Thyroid gland (tissue), 4 donors: ENCODE data around the gene PDGFC.

Experiments
- POLR2A ChIP-seq, 2 donors: fragments of 450-650 bp; IDR thresholded peaks; one replicate each; pipeline ENCODE4 v1.6.1; 2017; ENCODE audit warnings: antibody characterized with exemption in 2 of 2, mild to moderate bottlenecking in 2 of 2, moderate library complexity in 1 of 2
- TF ChIP-seq, protein P1 (sequence below), 6 experiments: fragments of 200-600 bp in 3 of 6; fragments of 450-650 bp in 3 of 6; sonication (generic) in 3 of 6; IDR thresholded peaks; one replicate each; pipeline ENCODE4 v1.5.1; 2016 to 2019; ENCODE audit warnings: antibody characterized with exemption in 6 of 6, mild to moderate bottlenecking in 2 of 6, inconsistent platforms in 1 of 6, moderate library complexity in 1 of 6

DNA sequence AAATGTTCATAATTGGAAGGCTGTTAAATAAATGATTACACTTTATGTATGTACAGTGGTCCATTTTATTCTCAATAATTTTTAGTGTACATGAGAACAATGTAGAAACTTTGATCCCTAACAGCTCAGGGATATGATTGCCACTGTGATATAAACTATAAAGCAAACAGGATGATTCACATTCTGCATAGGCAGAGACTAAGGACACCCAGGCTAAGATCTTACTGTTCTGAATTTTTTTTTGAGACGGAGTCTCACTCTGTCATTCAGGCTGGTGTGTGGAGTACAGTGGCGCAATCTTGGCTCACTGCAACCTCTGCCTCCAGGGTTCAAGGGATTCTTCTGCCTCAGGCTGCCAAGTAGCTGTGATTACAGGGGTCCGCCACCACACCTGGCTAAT, 186.6 kb downstream of the PDGFC start:
- TF ChIP-seq, protein P1, sequence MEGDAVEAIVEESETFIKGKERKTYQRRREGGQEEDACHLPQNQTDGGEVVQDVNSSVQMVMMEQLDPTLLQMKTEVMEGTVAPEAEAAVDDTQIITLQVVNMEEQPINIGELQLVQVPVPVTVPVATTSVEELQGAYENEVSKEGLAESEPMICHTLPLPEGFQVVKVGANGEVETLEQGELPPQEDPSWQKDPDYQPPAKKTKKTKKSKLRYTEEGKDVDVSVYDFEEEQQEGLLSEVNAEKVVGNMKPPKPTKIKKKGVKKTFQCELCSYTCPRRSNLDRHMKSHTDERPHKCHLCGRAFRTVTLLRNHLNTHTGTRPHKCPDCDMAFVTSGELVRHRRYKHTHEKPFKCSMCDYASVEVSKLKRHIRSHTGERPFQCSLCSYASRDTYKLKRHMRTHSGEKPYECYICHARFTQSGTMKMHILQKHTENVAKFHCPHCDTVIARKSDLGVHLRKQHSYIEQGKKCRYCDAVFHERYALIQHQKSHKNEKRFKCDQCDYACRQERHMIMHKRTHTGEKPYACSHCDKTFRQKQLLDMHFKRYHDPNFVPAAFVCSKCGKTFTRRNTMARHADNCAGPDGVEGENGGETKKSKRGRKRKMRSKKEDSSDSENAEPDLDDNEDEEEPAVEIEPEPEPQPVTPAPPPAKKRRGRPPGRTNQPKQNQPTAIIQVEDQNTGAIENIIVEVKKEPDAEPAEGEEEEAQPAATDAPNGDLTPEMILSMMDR (IDR thresholded peaks at IDR 0.05) = no peak
- no peak for TF ChIP-seq POLR2A (IDR thresholded peaks at IDR 0.05)
